ENCODE results near the gene ABCA8. TPM values are rescaled to one million over a fixed set of nuclear protein-coding genes. Genes with fewer than 3 reads are reported as not detected.

The ABCA8 gene
- total RNA-seq, 1 donor = 2.2 TPM

DNA sequence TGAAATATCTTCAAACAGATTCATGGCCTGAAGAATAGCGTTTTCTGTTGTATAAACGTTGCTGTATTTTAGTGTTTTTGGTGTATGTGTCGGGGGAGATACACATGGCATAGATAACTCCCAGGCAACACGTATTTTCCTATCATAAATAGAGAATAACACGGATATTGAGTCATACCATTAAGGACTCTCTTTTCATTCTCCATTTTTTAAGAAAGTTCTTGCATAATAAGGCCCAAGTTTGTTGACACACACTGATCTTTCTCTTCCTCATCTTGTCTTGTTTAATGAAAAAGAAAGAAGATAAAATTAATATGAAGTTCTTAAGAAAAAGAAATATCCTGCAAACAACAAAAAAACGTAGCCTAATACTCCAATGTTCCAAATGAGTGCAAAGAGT is 13.4 kb downstream of the ABCA8 start:
- peak; percentile 10 for DNase-seq (ENCODE audit: low read depth)
- no peak overlapping the region for H3K4me3 ChIP-seq (ENCODE audit: low read depth, low read length)
- TF ChIP-seq, protein P1, sequence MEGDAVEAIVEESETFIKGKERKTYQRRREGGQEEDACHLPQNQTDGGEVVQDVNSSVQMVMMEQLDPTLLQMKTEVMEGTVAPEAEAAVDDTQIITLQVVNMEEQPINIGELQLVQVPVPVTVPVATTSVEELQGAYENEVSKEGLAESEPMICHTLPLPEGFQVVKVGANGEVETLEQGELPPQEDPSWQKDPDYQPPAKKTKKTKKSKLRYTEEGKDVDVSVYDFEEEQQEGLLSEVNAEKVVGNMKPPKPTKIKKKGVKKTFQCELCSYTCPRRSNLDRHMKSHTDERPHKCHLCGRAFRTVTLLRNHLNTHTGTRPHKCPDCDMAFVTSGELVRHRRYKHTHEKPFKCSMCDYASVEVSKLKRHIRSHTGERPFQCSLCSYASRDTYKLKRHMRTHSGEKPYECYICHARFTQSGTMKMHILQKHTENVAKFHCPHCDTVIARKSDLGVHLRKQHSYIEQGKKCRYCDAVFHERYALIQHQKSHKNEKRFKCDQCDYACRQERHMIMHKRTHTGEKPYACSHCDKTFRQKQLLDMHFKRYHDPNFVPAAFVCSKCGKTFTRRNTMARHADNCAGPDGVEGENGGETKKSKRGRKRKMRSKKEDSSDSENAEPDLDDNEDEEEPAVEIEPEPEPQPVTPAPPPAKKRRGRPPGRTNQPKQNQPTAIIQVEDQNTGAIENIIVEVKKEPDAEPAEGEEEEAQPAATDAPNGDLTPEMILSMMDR (IDR thresholded peaks at IDR 0.05; ENCODE audit: insufficient read depth, low read depth, low read length) = no peak

DNA sequence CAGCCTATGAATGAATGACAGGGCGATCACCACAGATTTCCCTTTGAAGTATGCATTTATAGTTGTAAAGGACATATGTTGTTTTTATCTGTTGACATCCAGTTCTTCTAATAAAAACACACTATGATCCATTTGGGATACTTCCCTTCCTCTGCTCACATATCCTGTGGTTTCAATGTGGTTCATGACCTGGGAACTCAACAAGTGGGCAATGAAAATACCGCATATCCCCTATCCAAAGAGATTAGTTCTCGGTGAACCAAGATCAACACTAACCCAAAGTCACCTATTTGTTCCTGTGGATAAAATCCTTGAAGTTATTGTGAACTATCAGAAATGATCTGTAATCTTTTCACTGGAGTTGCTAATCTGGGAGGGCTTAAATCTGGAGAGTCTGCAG is 16.0 kb downstream of the ABCA8 start:
- H3K4me3 ChIP-seq (ENCODE audit: low read depth, low read length) = no peak overlapping the region
- no peak for DNase-seq (ENCODE audit: low read depth)
- TF ChIP-seq, protein P1 (IDR thresholded peaks at IDR 0.05; ENCODE audit: insufficient read depth, low read depth, low read length) = no peak

DNA sequence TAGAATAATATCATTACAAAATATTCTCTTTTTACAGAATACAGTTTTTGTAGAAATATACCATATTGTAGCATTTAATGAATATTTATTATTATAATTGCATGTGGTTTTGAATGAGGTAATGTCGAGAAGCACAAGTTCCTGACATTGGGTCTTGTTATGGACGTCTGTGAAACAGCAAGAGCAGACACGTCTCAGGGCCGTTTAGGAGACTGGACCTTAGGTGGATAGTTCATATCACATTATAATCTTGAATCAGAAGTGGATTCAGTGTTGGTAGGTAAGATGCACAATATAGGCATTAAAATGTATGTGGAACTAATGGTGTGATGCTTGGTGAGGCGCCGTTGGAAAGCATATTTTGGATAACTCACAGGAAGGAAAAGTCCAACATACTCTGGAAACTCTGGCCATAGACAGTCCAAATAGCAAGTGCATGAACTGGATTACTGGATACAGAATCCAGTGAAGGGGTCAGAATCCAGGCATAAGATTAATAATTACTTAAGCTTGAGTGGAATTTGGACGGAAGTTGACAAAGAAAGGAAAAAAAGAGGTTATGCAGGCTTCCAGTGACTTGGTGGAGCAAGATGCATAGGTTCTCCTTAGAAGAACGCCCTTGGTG is 17.2 kb downstream of the ABCA8 start:
- no peak for DNase-seq (ENCODE audit: low read depth)
- H3K4me3 ChIP-seq (ENCODE audit: low read depth, low read length) = no peak overlapping the region
- TF ChIP-seq, protein P1 (IDR thresholded peaks at IDR 0.05; ENCODE audit: insufficient read depth, low read depth, low read length) = no peak

DNA sequence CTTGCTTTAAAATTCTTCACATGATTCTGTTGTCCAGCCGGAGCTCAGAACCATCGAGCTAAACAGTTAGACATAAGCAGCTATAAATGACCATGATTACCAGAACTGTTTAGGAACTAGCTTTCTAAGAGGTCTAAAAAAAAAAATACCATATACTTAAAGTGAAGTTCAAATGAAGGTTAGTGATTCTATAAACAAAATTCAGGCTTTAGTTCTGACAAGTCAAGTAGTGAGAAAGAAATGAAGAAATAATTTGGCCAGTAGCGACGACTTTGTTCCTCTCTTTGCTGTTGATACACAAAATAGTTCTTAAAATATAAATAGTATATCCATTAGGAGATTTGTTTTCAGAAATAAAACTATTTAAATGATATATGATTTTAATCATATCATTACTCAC is 27.7 kb downstream of the ABCA8 start:
- DNase-seq (ENCODE audit: low read depth) = no peak
- TF ChIP-seq, protein P1 (IDR thresholded peaks at IDR 0.05; ENCODE audit: insufficient read depth, low read depth, low read length) = no peak

DNA sequence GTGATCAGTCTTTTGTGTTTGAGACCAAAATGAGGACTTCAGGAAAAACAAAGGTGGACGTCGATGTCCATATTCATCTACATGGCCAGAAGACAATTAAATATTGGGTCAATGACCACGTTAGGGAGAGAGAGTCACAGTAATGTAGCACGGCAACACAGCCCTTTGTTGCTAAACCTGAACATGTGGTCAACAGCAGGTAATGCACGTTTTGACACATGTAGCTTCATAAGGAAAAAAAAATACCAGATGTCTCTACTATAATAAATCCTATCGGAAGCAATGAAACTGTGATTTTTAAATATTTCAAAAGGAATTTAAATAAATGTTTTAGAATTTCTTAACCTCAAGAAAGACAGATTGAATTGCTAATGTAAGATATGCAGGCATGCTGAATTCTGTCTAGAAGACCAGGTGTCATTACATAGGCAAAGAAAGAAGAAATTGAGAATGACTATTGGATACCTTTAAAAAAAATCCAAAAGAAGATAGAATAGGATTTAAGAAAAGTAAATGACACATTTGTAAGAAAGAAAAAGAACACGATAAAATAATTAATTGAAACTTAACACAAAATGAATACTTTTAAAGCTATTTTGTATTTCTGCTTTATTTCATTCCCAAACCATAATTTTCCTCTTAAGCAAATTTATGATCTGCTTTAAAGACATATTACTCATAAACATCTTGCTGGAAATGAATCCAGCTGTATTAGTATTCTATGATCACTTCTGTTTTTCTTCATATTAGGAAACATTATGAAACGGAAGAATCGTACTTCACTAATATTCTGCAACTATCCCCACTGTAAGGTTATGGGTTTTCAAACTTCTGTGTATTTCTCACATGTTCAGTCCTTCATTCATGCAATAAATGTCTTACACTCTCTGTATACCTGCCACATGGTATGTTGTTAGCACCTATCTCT is 30.1 kb downstream of the ABCA8 start:
- H3K4me3 ChIP-seq (ENCODE audit: low read depth, low read length) = no peak overlapping the region
- TF ChIP-seq, protein P1 (IDR thresholded peaks at IDR 0.05; ENCODE audit: insufficient read depth, low read depth, low read length) = no peak
- DNase-seq (ENCODE audit: low read depth) = no peak

More for the DNA sequence above, 27.7 kb downstream of the ABCA8 start:
- H3K4me3 ChIP-seq (ENCODE audit: low read depth, low read length) = no peak overlapping the region

DNA sequence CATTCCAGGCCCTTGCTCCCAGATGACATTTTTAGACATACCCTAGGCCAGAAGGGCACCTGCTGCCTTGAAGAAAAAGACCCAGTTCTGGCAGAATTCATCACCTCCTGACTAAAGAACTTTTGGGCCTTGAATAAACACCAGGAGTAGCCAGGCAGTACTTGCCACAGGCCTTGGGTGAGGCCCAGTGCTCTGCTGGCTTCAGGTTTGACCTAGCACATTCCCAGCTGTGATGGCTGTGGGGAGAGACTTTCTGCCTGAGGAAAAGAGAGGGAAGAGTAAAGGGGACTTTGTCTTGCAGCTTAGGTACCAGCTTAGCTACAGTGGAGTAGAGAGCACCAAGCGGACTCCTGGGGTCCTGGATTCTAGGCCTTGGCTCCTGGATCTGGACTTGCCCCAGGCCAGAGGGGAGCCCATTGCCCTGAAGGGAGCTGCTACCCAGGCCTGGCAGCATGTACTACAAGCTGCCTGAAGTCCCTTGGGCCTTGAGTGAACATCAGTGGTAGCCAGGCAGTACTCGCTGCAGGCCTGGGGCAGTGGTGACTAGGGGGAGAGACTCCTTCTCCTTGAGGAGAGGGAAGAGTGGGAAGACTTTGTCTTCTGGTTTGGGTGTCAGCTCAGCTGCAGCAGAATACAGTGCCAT is 44.3 kb downstream of the ABCA8 start:
- no peak for DNase-seq (ENCODE audit: low read depth)
- H3K4me3 ChIP-seq (ENCODE audit: low read depth, low read length) = no peak overlapping the region
- TF ChIP-seq, protein P1 (IDR thresholded peaks at IDR 0.05; ENCODE audit: insufficient read depth, low read depth, low read length) = no peak
